ENCODE data around the gene EGFL8.
A peak's percentile ranks its signal among the peaks of the same experiment; 100 is the strongest.

Gene EGFL8

DNA sequence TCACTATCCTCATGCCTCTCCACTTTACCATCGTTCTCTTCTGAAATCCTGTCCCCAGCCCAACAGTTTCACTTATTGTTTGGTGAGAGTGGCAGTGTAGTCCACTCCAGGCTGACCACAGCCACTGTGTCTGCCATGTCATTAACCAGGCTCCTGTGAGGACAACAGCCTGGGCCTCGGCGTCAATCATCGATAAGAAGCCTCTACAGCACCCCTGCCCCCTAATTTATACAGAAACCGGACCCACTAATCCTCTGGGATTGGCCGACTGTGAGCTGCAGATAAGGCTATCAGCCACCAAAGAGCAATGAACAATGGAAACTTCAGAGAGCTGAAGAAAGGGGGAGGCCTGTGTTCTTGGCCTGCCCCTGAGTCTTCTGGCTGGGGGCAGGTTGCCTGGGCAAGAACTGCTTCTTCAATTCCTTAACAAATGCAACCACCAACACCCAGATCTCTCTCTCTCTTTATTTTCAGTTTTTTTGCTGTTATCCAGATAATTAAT is 3.4 kb downstream of the EGFL8 start:
- no peak for DNase-seq (ENCODE audit: low spot score)

DNA sequence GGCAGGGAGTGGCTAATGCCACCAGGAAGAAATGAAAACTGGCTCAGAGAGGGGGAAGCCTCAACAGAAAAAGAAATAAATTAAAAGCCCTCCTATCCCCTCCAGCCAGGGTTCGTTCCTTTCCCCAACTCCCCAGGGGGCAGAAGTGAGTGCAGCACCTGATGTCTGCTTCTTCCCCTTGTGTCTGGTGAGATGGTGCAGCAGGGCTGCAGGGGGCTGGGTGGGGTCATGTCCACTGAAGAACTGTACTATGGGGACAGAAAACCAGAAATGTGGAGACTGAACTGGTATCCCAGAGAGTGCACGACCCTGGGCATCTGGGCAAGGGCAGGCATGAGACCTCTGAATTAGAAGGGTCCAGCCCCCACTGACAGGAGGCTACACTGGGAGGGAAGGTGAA is 4.0 kb downstream of the EGFL8 start:
- no peak for DNase-seq (ENCODE audit: low spot score)

DNA sequence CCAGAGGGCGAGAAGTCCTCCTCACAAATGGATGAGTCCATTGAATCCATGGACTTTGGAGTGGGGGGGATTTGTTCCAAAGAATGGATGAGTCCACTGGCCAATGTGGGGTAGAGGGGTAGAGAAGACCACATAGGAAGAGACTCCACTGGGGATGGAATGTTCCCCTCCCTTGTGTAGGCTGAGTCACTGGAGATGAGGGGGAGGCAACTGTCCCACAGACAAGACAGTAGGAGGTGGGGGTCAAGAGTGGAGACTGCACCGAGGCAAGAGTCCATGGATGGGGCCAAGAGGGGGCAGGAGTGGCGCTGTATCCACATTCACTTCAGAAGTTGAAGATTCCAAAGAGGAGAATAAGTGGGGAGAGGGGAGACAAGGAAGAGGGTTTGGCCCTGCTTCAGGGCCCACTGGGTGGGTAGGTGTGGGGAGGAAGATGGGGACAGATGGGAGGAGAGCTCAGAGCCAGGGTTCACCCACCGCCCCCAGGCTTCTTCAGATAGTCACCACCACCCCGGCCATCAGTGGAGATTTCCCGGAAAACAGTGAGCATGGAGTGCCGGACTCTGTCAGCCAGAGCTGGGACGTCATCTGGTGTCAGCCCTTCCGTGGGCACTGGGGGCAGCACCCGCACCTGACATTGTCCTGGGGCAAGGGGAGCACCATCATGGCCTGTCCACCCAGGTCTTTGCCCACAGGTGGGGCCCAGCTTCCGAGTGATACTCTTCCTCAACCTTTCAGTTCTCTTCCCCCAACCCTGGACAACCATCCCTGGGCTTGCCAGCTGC is 4.6 kb downstream of the EGFL8 start:
- no peak for DNase-seq (ENCODE audit: low spot score)

DNA sequence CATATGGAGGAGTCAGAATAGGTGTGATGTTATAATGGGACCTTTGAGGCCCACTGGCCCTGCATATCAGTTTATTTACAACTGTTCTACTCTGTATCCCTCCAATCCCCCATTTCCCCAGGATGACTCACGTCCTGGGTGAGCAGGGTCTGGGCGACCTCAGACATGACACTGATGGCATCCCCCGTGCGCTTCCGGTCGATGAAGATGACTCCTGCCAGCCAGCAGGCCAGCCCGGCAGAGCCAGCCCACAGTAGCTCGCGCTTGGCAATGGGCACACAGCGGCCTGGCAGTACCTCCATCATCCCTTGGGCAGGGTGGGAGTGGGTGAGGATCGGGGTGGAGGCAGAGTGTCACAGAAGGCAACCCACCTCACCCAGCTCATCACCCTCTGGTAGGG is 5.9 kb downstream of the EGFL8 start:
- no peak for DNase-seq (ENCODE audit: low spot score)

DNA sequence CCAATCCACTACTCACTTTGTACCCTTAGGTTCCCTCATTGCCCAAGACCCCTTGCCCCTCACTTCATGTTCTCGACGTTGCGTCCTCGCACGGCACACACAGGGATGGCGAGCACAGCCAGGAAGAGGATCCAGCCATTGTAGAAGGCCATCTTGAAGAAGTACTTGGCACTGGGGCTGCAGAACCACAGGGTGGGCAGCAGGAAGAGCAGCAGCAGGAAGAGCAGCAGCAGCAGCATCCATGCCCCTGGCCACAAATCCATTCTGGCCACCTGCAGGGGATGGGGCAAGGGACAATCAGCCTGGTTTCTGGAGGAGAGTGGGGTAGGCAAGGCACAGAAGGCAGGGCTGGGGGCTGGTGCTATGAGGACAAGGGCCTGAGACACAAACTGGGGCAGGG is 6.8 kb downstream of the EGFL8 start:
- DNase-seq (ENCODE audit: low spot score), result no peak

DNA sequence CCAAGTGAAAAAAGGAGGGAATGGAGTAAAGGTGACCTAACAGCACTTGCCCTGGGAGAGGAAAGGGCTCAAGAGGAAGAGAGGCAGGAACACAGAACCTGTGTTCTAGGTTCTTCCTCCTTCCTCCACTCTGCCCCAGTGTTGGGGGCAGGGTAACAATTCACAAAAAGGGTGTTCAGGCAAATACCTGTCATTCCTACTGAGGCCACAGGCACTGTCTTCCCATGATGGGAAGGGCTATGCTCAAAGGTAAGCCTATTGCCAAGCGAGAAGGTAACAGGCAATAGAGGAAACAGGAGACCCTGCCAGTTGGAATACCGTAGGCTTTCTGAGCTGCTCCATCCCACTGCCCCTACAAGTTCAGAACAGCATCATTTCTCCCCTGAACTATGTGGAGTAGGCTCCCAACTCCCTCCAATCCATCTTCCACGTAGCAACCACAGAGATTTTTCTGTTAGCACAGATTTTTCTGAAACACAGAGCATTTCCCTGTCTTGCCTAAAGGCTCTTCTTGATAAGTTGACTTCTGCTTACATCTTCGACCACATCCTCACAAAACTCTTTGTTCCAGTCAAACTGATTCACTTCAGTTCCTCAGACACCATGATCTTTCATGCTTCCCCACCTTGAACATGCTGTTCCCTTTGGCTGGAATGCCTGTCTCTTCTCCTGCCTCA is 8.8 kb downstream of the EGFL8 start:
- no peak for DNase-seq (ENCODE audit: low spot score)

DNA sequence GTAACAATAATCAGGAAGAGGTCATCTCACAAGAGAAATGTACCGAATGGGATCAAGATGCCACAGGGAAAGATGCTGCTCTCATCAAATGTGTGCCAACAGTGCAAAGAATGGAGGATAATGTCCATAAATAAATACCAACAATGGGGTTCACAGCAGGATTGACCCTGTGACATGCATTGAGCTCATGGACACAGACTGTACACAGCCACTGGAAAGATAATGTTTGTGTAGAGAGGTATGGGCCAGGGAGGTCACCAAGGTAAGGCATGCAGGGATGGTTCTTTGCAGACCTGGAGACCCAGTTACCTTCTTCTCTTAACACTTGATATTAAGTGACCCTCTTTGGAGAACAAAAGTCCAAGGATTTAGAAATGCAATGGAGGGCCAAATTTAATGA is 10.0 kb downstream of the EGFL8 start:
- DNase-seq (ENCODE audit: low spot score), result no peak

DNA sequence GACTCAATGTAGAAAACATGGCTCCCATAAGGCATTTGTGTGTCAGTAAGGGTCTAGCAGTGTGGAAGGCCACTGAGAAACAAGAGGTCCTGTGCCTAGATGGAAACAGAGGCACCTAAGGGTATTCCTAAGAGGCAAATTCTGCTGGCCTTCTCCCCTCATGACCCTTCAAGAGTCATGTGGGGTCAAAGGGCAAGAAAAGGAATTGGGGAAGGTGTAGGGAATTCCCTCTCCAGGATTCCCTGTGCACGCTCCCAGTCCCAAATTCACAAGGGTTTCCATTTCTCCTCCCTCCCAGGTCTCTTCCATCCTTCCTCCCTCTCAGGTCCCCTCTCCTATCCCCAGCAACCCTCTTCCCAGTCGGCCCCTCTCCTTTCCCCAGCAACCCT is 10.9 kb downstream of the EGFL8 start:
- DNase-seq (ENCODE audit: low spot score), result no peak

DNA sequence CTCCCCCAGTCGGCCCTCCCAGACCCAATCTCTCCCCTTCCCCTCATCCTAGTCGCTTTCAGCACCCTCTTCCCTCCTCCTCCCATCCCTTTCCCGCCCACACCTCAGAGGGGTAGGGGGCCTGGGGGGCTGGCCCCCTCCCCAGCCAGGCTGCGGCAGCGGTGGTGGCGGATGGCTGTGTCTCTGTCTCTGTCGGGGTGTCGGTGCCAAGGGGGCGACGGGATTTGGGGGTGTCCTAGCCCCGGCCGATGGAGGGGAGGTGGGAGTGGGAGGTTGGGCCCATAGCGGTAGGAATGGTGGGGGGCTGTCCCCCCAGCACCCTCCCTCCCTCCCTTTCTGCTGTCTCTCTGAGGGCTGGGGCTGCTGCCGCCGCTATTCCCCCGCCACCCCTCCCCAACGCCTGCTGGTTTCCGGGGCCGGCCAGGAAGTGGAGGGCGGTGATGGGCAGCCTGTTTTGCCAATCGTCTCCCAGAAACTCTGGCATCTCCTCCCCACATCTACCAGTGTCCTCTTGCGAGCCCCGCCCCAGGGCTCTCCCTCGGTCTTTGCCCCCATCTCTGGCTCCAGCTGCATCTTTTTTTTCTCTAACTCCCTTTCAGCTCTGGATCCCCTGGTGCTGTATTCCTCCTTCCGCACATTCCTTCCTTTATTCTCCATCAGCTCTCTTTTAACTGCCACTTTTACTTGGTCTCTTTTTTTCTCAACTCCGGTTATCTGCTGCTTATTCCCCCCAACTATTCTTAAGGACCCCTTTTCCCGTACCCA is 11.5 kb downstream of the EGFL8 start, which contains the start of gene AGPAT1:
Gene AGPAT1, minus strand, starts transcription at position 374 of the 765 bp plus-strand sequence. CDS start 4,588 bp downstream, outside the sequence.
- DNase-seq (ENCODE audit: low spot score), result peak; percentile 99

DNA sequence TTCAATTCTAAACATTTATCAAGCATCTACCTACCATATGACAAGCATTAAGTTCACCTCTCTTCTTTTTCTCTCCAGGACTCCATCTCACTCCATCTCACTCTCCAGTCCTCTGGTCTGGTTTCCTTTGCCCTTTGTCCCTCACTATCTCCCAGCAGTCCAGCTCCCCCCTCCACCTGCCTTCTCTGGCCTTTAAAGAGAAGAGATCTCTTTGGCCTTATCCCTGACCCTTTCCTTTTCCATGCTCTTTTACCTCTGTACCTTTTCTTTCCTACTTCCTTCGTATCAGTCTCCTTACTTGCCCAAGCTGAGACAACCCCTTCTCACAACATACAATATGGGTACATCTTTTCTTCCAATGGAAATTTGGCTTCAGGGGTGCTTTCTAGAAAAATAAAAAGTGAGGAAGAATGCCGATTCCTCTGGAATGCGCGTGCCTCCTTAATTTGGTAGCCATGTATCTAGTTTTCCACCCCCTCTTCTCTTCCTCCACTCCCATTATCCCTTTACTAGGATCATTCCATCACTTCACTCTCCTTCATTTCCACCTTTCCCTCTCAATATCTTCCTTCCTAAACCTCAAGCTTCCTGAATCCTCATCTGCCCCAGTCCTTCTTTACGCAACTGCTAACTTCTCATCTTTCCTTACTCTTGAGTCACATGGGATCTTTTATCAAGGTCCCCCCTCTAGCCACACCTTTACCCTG is 12.2 kb downstream of the EGFL8 start:
- DNase-seq (ENCODE audit: low spot score), result no peak

DNA sequence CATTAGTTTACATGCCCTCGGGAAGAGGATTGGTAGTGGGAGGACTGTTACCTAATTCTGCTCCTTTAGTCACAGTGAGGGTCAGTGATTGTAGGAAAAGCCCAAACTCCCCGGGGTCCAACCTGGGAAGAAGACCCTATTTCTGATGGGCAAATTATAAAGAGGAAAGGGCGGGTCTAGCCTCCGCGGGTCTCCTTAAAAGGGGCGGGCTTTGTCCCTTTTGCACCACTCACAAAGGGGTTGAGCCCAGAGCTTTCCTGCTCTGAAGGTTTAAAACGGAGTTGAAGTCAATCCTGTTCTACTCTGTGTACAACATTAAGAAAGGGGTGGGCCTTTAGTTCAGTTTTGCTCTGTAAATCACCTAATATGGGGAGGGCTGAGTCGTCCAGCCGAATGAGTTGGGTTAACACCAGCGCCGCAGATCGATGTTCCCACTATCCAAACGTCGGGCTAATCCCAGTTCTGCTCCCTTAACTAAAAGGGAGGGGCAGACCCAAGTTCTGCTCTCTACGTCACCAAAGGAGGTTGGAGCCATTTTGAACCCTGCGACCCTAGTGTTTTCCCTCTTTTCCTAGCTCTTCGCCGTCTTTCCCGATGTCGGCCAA is 12.9 kb downstream of the EGFL8 start:
- no peak for DNase-seq (ENCODE audit: low spot score)

DNA sequence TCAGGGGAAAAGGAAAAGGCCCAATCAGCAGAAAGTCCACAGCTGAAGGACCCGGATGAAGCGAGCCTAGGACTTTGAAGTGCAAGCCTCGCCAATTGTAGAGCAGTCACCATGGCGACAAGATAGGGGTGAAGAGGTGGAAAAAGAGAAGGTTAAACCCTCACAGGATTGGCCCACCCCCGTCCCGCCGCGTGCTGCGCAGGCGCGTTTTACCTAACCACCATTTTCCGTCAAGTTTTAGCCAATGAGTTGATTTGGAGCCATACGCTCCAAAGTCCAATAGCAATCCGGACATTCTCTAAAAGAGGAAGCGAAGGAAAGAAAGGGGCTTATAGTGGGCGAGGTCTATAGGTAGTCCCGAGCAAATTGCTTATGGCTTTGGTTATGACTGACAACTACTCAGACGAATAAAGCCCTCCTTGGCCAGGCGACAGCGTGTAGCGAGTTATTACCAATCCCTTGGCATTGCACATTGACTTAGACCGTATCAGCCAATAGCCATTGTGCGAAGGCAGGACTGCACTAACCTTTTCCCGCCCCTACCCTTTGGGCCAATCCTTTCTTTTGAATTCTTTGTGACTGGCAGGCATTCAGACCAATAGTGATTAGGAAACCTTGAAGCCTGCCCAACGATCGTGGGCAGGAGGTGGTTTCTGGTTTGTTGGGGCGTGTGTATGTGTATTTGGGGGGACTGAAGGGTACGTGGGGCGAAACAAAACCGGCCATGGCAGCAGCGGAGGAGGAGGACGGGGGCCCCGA is 13.6 kb downstream of the EGFL8 start, which contains the start of gene RNF5:
Gene RNF5, plus strand, starts transcription at position 618 of the 759 bp plus-strand sequence. Its CDS starts 107 bp downstream, at position 725.
- DNase-seq (ENCODE audit: low spot score), result peak; percentile 99

DNA sequence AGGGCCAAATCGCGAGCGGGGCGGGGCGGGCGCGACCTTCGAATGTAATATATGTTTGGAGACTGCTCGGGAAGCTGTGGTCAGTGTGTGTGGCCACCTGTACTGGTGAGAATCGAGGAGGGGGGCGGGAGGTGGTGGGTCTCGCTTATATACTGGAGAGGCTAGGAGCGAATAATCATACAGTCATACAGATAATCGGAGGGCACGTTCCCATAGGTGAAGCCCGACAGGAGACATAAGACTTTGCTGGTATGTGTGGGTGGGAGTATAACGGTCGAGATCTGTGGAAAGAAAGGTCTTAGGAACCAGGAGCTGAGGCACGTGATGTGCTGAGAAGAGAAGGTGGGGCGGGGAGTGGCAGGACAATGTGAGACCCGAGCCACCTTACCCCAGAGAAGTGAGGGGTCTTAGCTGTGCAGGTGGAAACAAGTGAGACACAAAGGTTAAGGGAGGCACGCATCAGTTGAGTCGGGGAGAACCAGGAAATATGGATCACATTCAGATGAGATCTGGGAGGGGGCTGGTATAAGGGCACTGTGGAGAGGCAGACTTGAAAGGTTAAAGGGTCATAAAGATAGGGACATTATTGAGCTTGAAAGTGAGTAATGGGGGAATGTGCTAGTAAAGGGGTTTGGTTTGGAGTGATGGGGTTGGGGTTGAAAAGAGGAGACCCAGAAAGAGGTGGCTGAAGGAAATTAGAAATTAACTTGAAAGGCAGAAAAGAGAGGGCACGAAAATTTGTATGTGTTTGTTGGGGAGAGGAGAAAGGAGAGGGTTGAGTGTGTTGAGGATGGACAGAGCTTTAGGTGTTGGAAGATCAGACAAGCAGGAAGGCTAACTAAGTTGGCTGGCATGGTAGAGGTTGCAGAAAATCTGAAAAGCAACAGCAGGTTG is 14.4 kb downstream of the EGFL8 start:
- no peak for DNase-seq (ENCODE audit: low spot score)

DNA sequence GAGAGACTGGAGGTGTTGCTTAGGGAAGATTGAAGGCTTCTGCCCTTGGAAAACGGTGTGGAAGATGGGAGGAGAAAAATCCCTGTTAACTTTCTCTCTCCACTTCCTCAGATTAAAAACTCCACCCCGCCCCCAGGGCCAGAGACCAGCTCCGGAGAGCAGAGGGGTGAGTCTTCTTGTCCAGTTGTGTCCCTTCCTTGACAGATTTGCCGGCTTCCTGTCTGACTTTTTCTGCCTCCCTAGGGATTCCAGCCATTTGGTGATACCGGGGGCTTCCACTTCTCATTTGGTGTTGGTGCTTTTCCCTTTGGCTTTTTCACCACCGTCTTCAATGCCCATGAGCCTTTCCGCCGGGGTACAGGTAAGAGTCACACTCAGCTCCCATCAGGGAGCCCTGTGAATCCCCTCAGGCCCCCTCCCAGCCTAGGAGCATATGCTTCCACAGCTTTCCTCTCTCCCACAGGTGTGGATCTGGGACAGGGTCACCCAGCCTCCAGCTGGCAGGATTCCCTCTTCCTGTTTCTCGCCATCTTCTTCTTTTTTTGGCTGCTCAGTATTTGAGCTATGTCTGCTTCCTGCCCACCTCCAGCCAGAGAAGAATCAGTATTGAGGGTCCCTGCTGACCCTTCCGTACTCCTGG is 15.5 kb downstream of the EGFL8 start:
- no peak for DNase-seq (ENCODE audit: low spot score)

DNA sequence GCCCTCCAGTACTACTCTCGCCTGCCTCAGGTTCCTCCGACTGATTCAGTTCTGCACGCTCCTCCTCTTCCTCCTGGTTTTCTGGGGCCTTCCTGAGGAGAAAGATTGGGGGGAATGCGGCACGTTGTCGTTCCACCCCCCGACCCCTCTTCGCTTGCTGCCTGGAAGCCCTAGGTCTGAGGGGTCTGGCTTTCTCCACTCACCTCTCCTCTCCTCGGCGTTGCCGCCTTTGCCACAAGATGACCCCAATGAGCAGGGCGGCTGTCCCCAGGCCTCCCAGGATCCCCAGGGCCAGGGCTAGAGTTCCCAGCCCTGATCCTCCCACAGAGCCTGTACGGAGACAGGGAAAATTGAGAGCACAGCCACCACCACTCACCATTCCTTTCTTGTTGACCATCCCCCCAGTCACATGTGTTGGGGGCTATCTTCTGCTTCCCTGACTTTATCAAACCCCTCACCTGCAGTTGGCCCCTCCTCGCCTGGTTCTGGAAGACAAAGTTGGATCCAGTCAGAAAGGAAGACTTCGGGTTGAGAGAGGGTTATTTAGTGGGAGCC is 16.8 kb downstream of the EGFL8 start:
- DNase-seq (ENCODE audit: low spot score), result no peak

DNA sequence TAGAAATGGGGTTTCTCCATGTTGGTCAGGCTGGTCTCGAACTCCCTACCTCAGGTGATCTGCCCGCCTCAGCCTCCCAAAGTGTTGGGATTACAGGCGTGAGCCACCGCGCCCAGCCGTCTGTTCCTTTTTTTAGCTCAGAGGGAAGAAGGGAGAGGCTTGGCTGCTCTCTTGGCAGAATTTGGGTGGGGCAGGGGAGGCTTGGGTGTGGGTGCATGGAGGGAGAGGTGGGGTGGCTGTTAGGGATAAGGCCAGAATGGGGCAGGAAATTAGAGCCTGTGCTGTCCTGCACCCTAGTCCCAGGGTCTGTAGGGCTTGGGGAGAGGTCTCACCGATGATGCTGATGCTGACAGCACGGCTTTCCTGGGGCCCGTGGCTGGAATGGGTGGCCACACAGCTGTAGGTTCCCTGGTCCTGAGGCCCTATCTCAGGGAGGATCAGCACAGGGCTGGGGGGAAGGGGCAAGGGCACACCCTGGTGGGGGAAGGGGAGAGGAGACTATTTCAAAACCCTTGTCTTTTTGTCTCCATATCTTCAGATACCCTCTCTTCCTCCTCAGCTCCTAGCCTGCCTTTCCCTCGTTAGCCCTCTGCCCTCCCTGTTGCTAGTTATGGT is 17.6 kb downstream of the EGFL8 start:
- no peak for DNase-seq (ENCODE audit: low spot score)

DNA sequence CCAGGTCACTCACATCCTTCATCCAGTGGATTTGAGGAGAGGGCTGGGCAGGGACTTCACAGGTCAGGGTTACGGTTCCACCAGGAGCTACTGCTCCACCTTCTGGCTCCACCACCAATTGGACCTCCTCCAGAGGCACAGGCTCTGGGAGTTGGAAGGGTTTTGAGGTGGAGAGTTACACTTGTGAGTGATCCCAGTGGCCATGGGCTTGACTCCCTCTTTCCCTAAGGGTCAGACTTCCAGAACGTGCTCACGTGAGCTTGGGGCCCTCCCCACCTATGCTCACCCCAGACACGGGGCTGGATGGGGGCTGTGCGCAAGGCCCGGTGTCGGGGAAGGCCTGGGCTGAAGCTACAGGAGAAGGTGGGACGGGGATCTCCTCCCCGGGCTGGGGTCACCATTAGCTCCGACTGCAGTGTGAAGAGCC is 18.2 kb downstream of the EGFL8 start:
- DNase-seq (ENCODE audit: low spot score), result no peak

DNA sequence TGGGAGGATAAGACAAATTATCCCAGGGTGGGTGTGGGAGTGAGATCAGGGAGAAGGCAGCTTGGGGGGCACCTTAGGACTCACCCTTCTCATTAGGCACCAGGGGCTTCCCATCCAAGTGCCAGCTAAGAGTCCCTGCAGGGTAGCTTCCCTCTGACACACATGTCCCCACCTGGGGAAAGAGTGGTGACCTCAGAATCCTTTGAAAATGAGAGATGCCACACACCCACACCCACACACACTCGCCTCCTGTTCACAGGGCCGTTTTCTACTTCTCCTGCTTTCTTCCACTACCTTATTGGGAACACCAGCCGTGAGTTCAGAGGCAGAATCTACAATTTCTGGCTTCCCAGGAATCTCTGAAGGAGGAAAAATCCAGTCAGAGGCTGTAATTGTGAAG is 18.6 kb downstream of the EGFL8 start:
- no peak for DNase-seq (ENCODE audit: low spot score)

Data from AG08395 (cell line).